GM19328 (cell line): ENCODE results near the gene CDON.
"Not testable (repeated sequence)": the region's sequence is repeated elsewhere in the genome, so short reads cannot be mapped to it uniquely, and the experiment has no call there.

ENCODE experiments used
- ATAC-seq: cut with Tn5 transposase; IDR thresholded peaks from one replicate; pipeline ENCODE4 v1.9.1; 2021; ENCODE audit warnings: mild to moderate bottlenecking, moderate library complexity; ENCODE audit not compliant: unreplicated experiment

The CDON gene

GRCh38 chr11:126002181-126002580 lies 60.5 kb downstream of the CDON start:
- no peak for ATAC-seq

GRCh38 chr11:125999234-125999880 lies 63.3 kb downstream of the CDON start:
- ATAC-seq, result no peak

- ATAC-seq, result no peak
Measured at GRCh38 chr11:125998267-125998666, 64.4 kb downstream of the CDON start.

- peak; percentile 90 for ATAC-seq
Measured at GRCh38 chr11:125995313-125995712, 67.4 kb downstream of the CDON start.

GRCh38 chr11:125994509-125994908 lies 68.2 kb downstream of the CDON start:
- ATAC-seq, result no peak

- ATAC-seq, result no peak
Measured at GRCh38 chr11:125992893-125993292, 69.8 kb downstream of the CDON start.

GRCh38 chr11:125990244-125990643 lies 72.4 kb downstream of the CDON start:
- ATAC-seq, result no peak

GRCh38 chr11:125987066-125987641 lies 75.5 kb downstream of the CDON start:
- ATAC-seq, result no peak

- ATAC-seq, result not testable (repeated sequence)
Measured at GRCh38 chr11:125985956-125986355, 76.7 kb downstream of the CDON start.

- no peak for ATAC-seq
Measured at GRCh38 chr11:125982348-125982730, 80.3 kb downstream of the CDON start.

- ATAC-seq, result no peak
Measured at GRCh38 chr11:125980436-125980835, 82.2 kb downstream of the CDON start.

- ATAC-seq, result no peak
Measured at GRCh38 chr11:125979511-125979910, 83.2 kb downstream of the CDON start.

- no peak for ATAC-seq
Measured at GRCh38 chr11:125978778-125979407, 83.8 kb downstream of the CDON start.

- ATAC-seq, result no peak
Measured at GRCh38 chr11:125978181-125978716, 84.4 kb downstream of the CDON start.

GRCh38 chr11:125977333-125977732 lies 85.3 kb downstream of the CDON start:
- no peak for ATAC-seq

- ATAC-seq, result no peak
Measured at GRCh38 chr11:125976156-125976555, 86.5 kb downstream of the CDON start.

GRCh38 chr11:125975634-125976033 lies 87.0 kb downstream of the CDON start:
- no peak for ATAC-seq

GRCh38 chr11:125974284-125974683 lies 88.4 kb downstream of the CDON start:
- ATAC-seq, result no peak

- ATAC-seq, result no peak
Measured at GRCh38 chr11:125971618-125972017, 91.0 kb downstream of the CDON start.

GRCh38 chr11:125968354-125968753 lies 94.3 kb downstream of the CDON start:
- ATAC-seq, result no peak

- ATAC-seq, result no peak
Measured at GRCh38 chr11:125967515-125967914, 95.2 kb downstream of the CDON start.

- ATAC-seq, result no peak
Measured at GRCh38 chr11:125960771-125961170, 101.9 kb downstream of the CDON start.
